ENCODE data around the gene KCNJ6. TPM values are rescaled to one million over a fixed set of nuclear protein-coding genes. Genes with fewer than 3 reads are reported as not detected.

Gene KCNJ6
- polyA plus RNA-seq, 1 of the 3 experiments (the other 2 are of a cell fraction): not detected

DNA sequence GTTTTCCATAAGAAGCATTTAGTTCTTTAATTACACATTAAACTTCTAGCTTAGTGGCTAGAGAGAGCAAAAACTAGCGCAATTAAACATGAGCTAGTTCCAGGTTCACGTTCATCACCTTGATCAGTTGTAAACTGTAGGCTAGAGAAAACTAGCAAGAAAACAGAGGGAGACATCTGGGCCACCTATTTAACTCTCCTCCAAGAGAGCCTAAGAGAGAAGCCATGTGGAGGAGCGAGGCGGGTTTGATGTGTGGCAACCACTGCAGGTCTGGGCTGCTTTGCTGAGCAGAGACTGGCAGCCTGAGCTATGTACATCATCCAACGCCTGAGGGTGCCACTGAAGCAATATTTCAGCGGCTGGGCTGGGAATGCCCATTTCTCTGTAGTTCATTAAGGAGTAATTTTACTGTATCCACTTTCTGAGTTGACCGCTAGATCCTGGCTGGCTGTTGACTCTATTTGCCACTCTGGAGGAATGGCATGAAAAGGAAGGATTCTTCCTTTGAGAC lies 296.7 kb downstream of the KCNJ6 start:
- H3K27me3 ChIP-seq (ENCODE audit: insufficient read depth): peaks cover 20% of the 10 kb centered on the region; the same call in 1 of the 2 replicates
- 40% methylated on average over 7 of the region's 7 CpGs for WGBS (ENCODE audit: low lambda C conversion rate)
- CTCF ChIA-PET: interaction anchor here (1.1 to 1.2 kb wide), 3 partner anchors 9 to 55 kb away, joined by 3 to 4 read pairs (median 3); no protein-coding TSS in a partner anchor

More for the DNA sequence above, 296.7 kb downstream of the KCNJ6 start:
- TF ChIP-seq EP300 (IDR thresholded peaks at IDR 0.05; ENCODE audit: borderline replicate concordance in 1 of 2, low read depth in 1 of 2, low read length in 1 of 2) (no peak), RFX5 (IDR thresholded peaks at IDR 0.05; ENCODE audit: low read length) (no peak), MXI1 (IDR thresholded peaks at IDR 0.05; ENCODE audit: low read depth, low read length) (no peak), EZH2phosphoT487 (IDR thresholded peaks at IDR 0.05; ENCODE audit: borderline replicate concordance, low read depth) (no peak), ELF1 (IDR thresholded peaks at IDR 0.05) (no peak), YY1 (IDR thresholded peaks at IDR 0.05; ENCODE audit: low read depth) (no peak), GABPA (IDR thresholded peaks at IDR 0.05; ENCODE audit: low read depth) (no peak), FOXM1 (IDR thresholded peaks at IDR 0.05; ENCODE audit: low read depth) (no peak), POLR2AphosphoS5 (IDR thresholded peaks at IDR 0.05; ENCODE audit: low read depth, low read length) (no peak), TEAD4 (IDR thresholded peaks at IDR 0.05; ENCODE audit: borderline replicate concordance, insufficient read depth) (no peak), TAF1 (IDR thresholded peaks at IDR 0.05; ENCODE audit: borderline replicate concordance, low read depth, low read length) (no peak), JUND (IDR thresholded peaks at IDR 0.05) (no peak), RAD21 (IDR thresholded peaks at IDR 0.05; ENCODE audit: low read length) (no peak)
- TF ChIP-seq, protein P1, sequence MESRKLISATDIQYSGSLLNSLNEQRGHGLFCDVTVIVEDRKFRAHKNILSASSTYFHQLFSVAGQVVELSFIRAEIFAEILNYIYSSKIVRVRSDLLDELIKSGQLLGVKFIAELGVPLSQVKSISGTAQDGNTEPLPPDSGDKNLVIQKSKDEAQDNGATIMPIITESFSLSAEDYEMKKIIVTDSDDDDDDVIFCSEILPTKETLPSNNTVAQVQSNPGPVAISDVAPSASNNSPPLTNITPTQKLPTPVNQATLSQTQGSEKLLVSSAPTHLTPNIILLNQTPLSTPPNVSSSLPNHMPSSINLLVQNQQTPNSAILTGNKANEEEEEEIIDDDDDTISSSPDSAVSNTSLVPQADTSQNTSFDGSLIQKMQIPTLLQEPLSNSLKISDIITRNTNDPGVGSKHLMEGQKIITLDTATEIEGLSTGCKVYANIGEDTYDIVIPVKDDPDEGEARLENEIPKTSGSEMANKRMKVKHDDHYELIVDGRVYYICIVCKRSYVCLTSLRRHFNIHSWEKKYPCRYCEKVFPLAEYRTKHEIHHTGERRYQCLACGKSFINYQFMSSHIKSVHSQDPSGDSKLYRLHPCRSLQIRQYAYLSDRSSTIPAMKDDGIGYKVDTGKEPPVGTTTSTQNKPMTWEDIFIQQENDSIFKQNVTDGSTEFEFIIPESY (IDR thresholded peaks at IDR 0.05; ENCODE audit: borderline replicate concordance, low read depth): no peak
- TF ChIP-seq, protein P2, sequence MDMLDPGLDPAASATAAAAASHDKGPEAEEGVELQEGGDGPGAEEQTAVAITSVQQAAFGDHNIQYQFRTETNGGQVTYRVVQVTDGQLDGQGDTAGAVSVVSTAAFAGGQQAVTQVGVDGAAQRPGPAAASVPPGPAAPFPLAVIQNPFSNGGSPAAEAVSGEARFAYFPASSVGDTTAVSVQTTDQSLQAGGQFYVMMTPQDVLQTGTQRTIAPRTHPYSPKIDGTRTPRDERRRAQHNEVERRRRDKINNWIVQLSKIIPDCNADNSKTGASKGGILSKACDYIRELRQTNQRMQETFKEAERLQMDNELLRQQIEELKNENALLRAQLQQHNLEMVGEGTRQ (IDR thresholded peaks at IDR 0.05; ENCODE audit: borderline replicate concordance, low read depth, low read length): no peak
- TF ChIP-seq, protein P3, sequence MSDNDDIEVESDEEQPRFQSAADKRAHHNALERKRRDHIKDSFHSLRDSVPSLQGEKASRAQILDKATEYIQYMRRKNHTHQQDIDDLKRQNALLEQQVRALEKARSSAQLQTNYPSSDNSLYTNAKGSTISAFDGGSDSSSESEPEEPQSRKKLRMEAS (IDR thresholded peaks at IDR 0.05; ENCODE audit: low read depth): no peak
- TF ChIP-seq, protein P4, sequence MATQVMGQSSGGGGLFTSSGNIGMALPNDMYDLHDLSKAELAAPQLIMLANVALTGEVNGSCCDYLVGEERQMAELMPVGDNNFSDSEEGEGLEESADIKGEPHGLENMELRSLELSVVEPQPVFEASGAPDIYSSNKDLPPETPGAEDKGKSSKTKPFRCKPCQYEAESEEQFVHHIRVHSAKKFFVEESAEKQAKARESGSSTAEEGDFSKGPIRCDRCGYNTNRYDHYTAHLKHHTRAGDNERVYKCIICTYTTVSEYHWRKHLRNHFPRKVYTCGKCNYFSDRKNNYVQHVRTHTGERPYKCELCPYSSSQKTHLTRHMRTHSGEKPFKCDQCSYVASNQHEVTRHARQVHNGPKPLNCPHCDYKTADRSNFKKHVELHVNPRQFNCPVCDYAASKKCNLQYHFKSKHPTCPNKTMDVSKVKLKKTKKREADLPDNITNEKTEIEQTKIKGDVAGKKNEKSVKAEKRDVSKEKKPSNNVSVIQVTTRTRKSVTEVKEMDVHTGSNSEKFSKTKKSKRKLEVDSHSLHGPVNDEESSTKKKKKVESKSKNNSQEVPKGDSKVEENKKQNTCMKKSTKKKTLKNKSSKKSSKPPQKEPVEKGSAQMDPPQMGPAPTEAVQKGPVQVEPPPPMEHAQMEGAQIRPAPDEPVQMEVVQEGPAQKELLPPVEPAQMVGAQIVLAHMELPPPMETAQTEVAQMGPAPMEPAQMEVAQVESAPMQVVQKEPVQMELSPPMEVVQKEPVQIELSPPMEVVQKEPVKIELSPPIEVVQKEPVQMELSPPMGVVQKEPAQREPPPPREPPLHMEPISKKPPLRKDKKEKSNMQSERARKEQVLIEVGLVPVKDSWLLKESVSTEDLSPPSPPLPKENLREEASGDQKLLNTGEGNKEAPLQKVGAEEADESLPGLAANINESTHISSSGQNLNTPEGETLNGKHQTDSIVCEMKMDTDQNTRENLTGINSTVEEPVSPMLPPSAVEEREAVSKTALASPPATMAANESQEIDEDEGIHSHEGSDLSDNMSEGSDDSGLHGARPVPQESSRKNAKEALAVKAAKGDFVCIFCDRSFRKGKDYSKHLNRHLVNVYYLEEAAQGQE (IDR thresholded peaks at IDR 0.05; ENCODE audit: low read depth, low read length): no peak
- no peak overlapping the region for H3K9ac ChIP-seq
- H2AFZ ChIP-seq (ENCODE audit: low read depth): no peak overlapping the region
- no peak overlapping the region for H3K4me3 ChIP-seq (ENCODE audit: low read depth in 2 of 2, low read length in 1 of 2)
- no peaks in the 10 kb centered on the region for H3K36me3 ChIP-seq (replicated peaks in 1 of 2; ENCODE audit: control insufficient read depth in 1 of 2, insufficient read depth in 2 of 2, low read length in 1 of 2)
- H3K9me3 ChIP-seq: no peaks in the 10 kb centered on the region
- H3K79me2 ChIP-seq (ENCODE audit: insufficient read depth): no peaks in the 10 kb centered on the region
- POLR2A ChIA-PET: no interaction called here
- H3K27ac ChIP-seq (ENCODE audit: low read depth in 2 of 2, low read length in 1 of 2): no peak overlapping the region
- H3K9me2 ChIP-seq: no peaks in the 10 kb centered on the region
- DNase-seq: no peak
- H3F3A ChIP-seq (replicated peaks; ENCODE audit: insufficient read depth): no peaks in the 10 kb centered on the region
- H4K20me1 ChIP-seq (ENCODE audit: insufficient read depth): no peaks in the 10 kb centered on the region
- H3K4me1 ChIP-seq (ENCODE audit: control insufficient read depth in 1 of 2, insufficient read depth in 2 of 2, low read depth in 1 of 2, low read length in 1 of 2): no peaks in the 10 kb centered on the region
- no peak overlapping the region for H3K4me2 ChIP-seq
